ENCODE measurements around the gene SLC44A1.
A peak's percentile ranks its signal among the peaks of the same experiment; 100 is the strongest.

Gene SLC44A1

DNA sequence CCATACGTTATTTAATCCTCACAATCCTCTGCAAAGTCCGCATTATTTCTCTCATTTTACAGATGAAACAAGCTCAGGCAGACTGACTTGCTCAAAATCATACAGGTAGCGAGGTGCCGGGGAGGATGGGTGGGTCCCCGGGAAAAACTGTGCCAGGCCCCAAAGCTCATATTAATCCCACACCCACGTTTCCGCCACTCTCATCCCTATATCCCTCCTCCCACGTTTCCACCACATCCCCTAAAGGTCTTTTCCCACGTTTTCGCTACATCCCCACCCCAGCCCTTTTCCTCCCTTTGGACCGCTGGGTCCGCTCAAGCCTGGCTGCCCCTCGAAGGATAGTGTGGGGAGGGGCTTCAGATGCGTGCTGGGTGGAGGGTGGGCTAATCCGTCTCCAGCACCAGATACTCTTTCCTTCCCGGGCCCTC lies 202.9 kb downstream of the SLC44A1 start:
- peak overlapping the region; percentile 75 for H3K4me3 ChIP-seq (ENCODE audit: low read depth, low read length, poor library complexity, severe bottlenecking)
- H3K4me2 ChIP-seq (ENCODE audit: low read length), result peak overlapping the region; percentile 87
- no peak overlapping the region for H3K27ac ChIP-seq (ENCODE audit: low read depth, low read length, poor library complexity, severe bottlenecking)
- no peaks in the 10 kb centered on the region for H3K79me2 ChIP-seq (ENCODE audit: insufficient read depth, low read length)
- TF ChIP-seq CTCF (IDR thresholded peaks at IDR 0.05; ENCODE audit: low read length), result no peak
- no peak for TF ChIP-seq EZH2 (IDR thresholded peaks at IDR 0.05; ENCODE audit: borderline replicate concordance, low read length)
- no peaks in the 10 kb centered on the region for H3K27me3 ChIP-seq (ENCODE audit: insufficient read depth, low read length)
- H3K36me3 ChIP-seq (ENCODE audit: insufficient read depth, low read length), result no peaks in the 10 kb centered on the region
- peaks cover 25% of the 10 kb centered on the region for H3K4me1 ChIP-seq (ENCODE audit: insufficient read depth, low read length, severe bottlenecking)
- no peaks in the 10 kb centered on the region for H4K20me1 ChIP-seq (ENCODE audit: insufficient read depth, low read length)
- peak overlapping the region; percentile 76 for H3K9ac ChIP-seq (ENCODE audit: low read length)
- no peaks in the 10 kb centered on the region; the same call in 1 of the 2 replicates for H3F3A ChIP-seq (ENCODE audit: insufficient read depth, low read length)
- no peaks in the 10 kb centered on the region for H3K9me3 ChIP-seq (ENCODE audit: low read length)
- no peaks in the 10 kb centered on the region for H3K9me2 ChIP-seq (ENCODE audit: low read depth, low read length)
- H2AFZ ChIP-seq (ENCODE audit: low read length), result peak overlapping the region; percentile 96

GRCh38 chr9:105447814-105448812 lies 203.7 kb downstream of the SLC44A1 start, which contains the start of gene FSD1L:
Gene FSD1L, plus strand, starts transcription at chr9:105448034. Its CDS starts 187 bp downstream, at chr9:105448221.
- no peaks in the 10 kb centered on the region; the same call in 1 of the 2 replicates for H3F3A ChIP-seq (ENCODE audit: insufficient read depth, low read length)
- no peaks in the 10 kb centered on the region for H3K36me3 ChIP-seq (ENCODE audit: insufficient read depth, low read length)
- peak within 1 kb of the TSS; percentile 76 for H3K9ac ChIP-seq (ENCODE audit: low read length)
- no peaks in the 10 kb centered on the region for H3K9me2 ChIP-seq (ENCODE audit: low read depth, low read length)
- no peaks in the 10 kb centered on the region for H4K20me1 ChIP-seq (ENCODE audit: insufficient read depth, low read length)
- no peak within 1 kb of the TSS for H3K27ac ChIP-seq (ENCODE audit: low read depth, low read length, poor library complexity, severe bottlenecking)
- H3K27me3 ChIP-seq (ENCODE audit: insufficient read depth, low read length), result no peaks in the 10 kb centered on the region
- H3K4me3 ChIP-seq (ENCODE audit: low read depth, low read length, poor library complexity, severe bottlenecking), result peak within 1 kb of the TSS; percentile 75
- peak within 1 kb of the TSS; percentile 87 for H3K4me2 ChIP-seq (ENCODE audit: low read length)
- no peaks in the 10 kb centered on the region for H3K79me2 ChIP-seq (ENCODE audit: insufficient read depth, low read length)
- no peaks in the 10 kb centered on the region for H3K9me3 ChIP-seq (ENCODE audit: low read length)
- TF ChIP-seq EZH2 (IDR thresholded peaks at IDR 0.05; ENCODE audit: borderline replicate concordance, low read length) (no peak), CTCF (IDR thresholded peaks at IDR 0.05; ENCODE audit: low read length) (peak; percentile 42; the same call in 1 of the 2 replicates)
- H3K4me1 ChIP-seq (ENCODE audit: insufficient read depth, low read length, severe bottlenecking), result peaks cover 25% of the 10 kb centered on the region
- peak within 1 kb of the TSS; percentile 96 for H2AFZ ChIP-seq (ENCODE audit: low read length)

DNA sequence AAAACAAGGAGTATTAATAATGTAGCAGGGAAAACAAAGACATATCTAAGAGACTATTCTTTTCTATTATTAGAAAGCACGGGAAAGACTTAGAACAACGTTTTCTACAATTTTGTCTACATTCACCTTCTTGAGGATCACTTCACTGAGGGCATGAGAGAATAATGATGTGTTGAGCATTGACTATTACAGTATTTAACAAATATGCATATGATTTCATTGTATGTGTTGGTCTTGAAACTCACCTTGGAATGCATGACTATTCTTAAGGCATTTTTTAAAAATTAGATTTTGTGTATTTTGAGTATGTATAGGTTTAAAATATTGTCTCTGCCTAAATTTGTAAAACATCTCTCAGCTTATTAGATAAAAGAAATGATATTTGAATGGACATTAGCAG lies 204.6 kb downstream of the SLC44A1 start:
- no peak overlapping the region for H3K27ac ChIP-seq (ENCODE audit: low read depth, low read length, poor library complexity, severe bottlenecking)
- H3K9ac ChIP-seq (ENCODE audit: low read length), result peak overlapping the region; percentile 76
- H3K79me2 ChIP-seq (ENCODE audit: insufficient read depth, low read length), result no peaks in the 10 kb centered on the region

More for the DNA sequence above, 204.6 kb downstream of the SLC44A1 start:
- no peak overlapping the region for H2AFZ ChIP-seq (ENCODE audit: low read length)
- H3K9me3 ChIP-seq (ENCODE audit: low read length), result no peaks in the 10 kb centered on the region
- peak overlapping the region; percentile 75 for H3K4me3 ChIP-seq (ENCODE audit: low read depth, low read length, poor library complexity, severe bottlenecking)
- H3K27me3 ChIP-seq (ENCODE audit: insufficient read depth, low read length), result no peaks in the 10 kb centered on the region
- H3K9me2 ChIP-seq (ENCODE audit: low read depth, low read length), result no peaks in the 10 kb centered on the region
- peaks cover 25% of the 10 kb centered on the region for H3K4me1 ChIP-seq (ENCODE audit: insufficient read depth, low read length, severe bottlenecking)
- peak overlapping the region; percentile 87 for H3K4me2 ChIP-seq (ENCODE audit: low read length)
- H4K20me1 ChIP-seq (ENCODE audit: insufficient read depth, low read length), result no peaks in the 10 kb centered on the region
- H3K36me3 ChIP-seq (ENCODE audit: insufficient read depth, low read length), result no peaks in the 10 kb centered on the region
- TF ChIP-seq EZH2 (IDR thresholded peaks at IDR 0.05; ENCODE audit: borderline replicate concordance, low read length), result no peak
- TF ChIP-seq CTCF (IDR thresholded peaks at IDR 0.05; ENCODE audit: low read length), result no peak
- no peaks in the 10 kb centered on the region; the same call in 1 of the 2 replicates for H3F3A ChIP-seq (ENCODE audit: insufficient read depth, low read length)

All from OCI-LY1 (cell line).